ENCODE data around the gene OPA1. TPM values are rescaled to one million over a fixed set of nuclear protein-coding genes. Genes with fewer than 3 reads are reported as not detected.

The OPA1 gene
- total RNA-seq, 1 donor from 2014 or later: 54.6 TPM

DNA sequence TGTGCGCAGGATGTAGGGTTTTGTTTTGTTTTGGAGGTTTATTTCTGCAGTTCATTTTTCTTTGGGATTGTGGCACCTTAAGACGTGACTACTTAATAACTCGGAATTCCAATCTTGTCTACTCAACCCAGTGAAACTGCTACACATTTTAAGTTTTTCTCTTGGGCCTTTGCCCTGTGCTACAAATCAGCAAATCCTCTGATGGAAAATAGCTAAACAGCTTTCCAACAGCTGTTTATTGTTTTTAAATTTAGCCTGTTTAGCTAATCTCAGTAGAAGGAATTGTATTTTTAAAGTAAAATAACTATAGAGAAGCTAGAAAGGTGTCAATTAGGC lies 48.4 kb downstream of the OPA1 start:
- no peaks in the 10 kb centered on the region for H3K4me1 Mint-ChIP-seq (ENCODE audit: low read depth)
- no peak for DNase-seq (ENCODE audit: low spot score)
- H3K27me3 Mint-ChIP-seq (ENCODE audit: low read depth): no peaks in the 10 kb centered on the region
- no peak overlapping the region for H3K27ac Mint-ChIP-seq (ENCODE audit: unreplicated experiment)
- TF ChIP-seq, protein P1, sequence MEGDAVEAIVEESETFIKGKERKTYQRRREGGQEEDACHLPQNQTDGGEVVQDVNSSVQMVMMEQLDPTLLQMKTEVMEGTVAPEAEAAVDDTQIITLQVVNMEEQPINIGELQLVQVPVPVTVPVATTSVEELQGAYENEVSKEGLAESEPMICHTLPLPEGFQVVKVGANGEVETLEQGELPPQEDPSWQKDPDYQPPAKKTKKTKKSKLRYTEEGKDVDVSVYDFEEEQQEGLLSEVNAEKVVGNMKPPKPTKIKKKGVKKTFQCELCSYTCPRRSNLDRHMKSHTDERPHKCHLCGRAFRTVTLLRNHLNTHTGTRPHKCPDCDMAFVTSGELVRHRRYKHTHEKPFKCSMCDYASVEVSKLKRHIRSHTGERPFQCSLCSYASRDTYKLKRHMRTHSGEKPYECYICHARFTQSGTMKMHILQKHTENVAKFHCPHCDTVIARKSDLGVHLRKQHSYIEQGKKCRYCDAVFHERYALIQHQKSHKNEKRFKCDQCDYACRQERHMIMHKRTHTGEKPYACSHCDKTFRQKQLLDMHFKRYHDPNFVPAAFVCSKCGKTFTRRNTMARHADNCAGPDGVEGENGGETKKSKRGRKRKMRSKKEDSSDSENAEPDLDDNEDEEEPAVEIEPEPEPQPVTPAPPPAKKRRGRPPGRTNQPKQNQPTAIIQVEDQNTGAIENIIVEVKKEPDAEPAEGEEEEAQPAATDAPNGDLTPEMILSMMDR (IDR thresholded peaks at IDR 0.05): no peak
- H3K9me3 Mint-ChIP-seq (ENCODE audit: low read depth): no peaks in the 10 kb centered on the region
- H3K36me3 Mint-ChIP-seq (ENCODE audit: low read depth): peaks cover 23% of the 10 kb centered on the region
- no peak overlapping the region for H3K4me3 Mint-ChIP-seq (ENCODE audit: unreplicated experiment)

DNA sequence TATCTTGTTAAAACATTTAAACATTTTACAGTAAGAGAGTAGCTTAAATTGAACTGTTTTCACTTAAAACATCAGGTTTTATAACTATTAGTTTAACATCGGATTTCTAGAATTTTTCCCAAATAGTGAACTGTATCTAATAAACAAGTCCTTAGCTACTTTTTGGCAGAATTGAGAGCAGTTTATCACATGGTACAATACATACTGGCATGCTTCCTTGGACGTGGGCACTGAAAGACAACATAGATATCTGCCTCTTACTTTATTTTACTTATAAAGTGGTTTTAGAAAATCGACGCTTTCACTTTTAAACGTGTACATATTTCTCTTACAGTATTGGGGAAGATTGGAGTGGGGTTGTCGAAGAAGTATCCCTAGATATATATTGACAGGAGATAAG lies 52.8 kb downstream of the OPA1 start:
- peaks cover 31% of the 10 kb centered on the region for H3K36me3 Mint-ChIP-seq (ENCODE audit: low read depth)
- no peak for DNase-seq (ENCODE audit: low spot score)
- no peaks in the 10 kb centered on the region for H3K4me1 Mint-ChIP-seq (ENCODE audit: low read depth)
- H3K27me3 Mint-ChIP-seq (ENCODE audit: low read depth): no peaks in the 10 kb centered on the region
- no peaks in the 10 kb centered on the region for H3K9me3 Mint-ChIP-seq (ENCODE audit: low read depth)
- H3K4me3 Mint-ChIP-seq (ENCODE audit: unreplicated experiment): no peak overlapping the region
- TF ChIP-seq, protein P1 (IDR thresholded peaks at IDR 0.05): no peak
- no peak overlapping the region for H3K27ac Mint-ChIP-seq (ENCODE audit: unreplicated experiment)

DNA sequence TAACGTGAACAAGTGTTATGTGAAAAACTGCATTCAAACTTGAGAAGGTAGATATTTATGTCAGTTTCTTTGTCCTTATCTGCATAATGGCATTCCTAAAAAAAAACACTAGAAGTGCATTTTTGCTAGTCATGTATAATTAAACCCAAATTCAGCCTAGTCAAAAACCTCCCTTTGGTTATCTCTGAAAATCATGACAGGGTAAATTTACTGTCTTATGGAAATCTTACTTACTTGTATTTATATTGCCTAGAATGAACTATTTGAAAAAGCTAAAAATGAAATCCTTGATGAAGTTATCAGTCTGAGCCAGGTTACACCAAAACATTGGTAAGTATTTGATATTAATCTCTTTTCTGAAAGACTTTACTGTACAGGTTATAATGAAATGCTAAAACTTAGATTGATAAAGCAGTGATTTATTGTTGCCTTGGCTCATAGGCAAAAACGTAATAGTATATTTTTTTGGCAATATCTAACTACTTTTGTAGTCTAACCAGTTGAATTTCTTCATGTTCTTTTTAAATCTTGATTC lies 55.6 kb downstream of the OPA1 start:
- Mint-ChIP-seq H3K27ac (ENCODE audit: unreplicated experiment) (no peak overlapping the region), H3K36me3 (ENCODE audit: low read depth) (peaks cover 29% of the 10 kb centered on the region)

DNA sequence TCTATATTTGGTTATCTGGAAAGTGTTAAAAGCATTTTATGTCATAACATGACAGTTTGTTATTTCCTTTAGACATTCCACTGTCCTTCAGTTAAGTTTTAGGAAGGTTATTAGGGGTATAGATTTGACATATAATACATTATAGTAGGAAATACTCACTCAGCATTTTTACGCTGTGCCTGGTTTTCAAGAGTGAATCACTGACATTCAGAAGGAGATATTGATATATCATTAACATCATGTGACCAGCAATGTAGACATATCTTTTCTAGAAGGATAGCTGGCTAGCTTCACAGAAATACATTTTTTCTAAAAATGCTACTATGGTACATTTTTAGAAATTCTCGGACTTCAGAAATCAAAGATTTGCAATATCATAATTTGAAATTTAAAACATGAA lies 57.6 kb downstream of the OPA1 start:
- no peaks in the 10 kb centered on the region for H3K27me3 Mint-ChIP-seq (ENCODE audit: low read depth)
- H3K36me3 Mint-ChIP-seq (ENCODE audit: low read depth): peaks cover 22% of the 10 kb centered on the region
- TF ChIP-seq, protein P1 (IDR thresholded peaks at IDR 0.05): no peak
- no peak overlapping the region for H3K27ac Mint-ChIP-seq (ENCODE audit: unreplicated experiment)
- H3K9me3 Mint-ChIP-seq (ENCODE audit: low read depth): no peaks in the 10 kb centered on the region
- H3K4me1 Mint-ChIP-seq (ENCODE audit: low read depth): peaks cover 9% of the 10 kb centered on the region
- DNase-seq (ENCODE audit: low spot score): no peak
- H3K4me3 Mint-ChIP-seq (ENCODE audit: unreplicated experiment): no peak overlapping the region

More for the DNA sequence above, 55.6 kb downstream of the OPA1 start:
- no peak overlapping the region for H3K4me3 Mint-ChIP-seq (ENCODE audit: unreplicated experiment)
- no peaks in the 10 kb centered on the region for H3K27me3 Mint-ChIP-seq (ENCODE audit: low read depth)
- TF ChIP-seq, protein P1 (IDR thresholded peaks at IDR 0.05): no peak
- no peak for DNase-seq (ENCODE audit: low spot score)
- H3K9me3 Mint-ChIP-seq (ENCODE audit: low read depth): no peaks in the 10 kb centered on the region
- H3K4me1 Mint-ChIP-seq (ENCODE audit: low read depth): no peaks in the 10 kb centered on the region

DNA sequence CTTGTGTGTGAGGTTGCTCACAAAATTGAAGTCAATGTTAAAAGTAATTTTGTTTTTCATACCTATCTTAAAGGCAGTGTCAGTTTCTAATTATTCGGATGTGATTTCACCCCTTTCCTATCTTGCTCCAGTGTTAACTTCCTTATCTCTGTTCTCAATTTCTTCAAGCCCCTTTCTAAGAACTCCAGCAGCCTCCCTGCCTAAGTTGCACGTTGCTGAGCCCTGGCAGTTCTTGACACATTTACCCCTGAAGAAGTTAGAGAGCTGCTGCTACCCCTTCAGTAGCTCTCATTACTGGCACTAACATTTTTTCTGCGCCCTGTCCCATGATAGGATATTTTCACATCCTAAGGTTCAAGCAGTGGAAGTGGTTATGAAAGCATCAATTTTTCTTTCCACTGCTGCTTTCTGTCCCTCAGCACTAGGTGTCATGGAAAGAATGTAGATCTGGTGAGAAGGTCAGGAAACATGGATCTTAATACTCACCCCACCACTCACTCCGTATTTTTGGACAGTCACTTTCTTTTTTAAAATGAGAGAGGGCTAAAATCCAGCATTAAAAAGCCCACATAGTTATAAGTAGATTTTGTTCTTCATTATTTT lies 62.9 kb downstream of the OPA1 start:
- DNase-seq (ENCODE audit: low spot score): no peak
- no peak overlapping the region for H3K4me3 Mint-ChIP-seq (ENCODE audit: unreplicated experiment)
- TF ChIP-seq, protein P1 (IDR thresholded peaks at IDR 0.05): no peak
- H3K36me3 Mint-ChIP-seq (ENCODE audit: low read depth): peaks cover 16% of the 10 kb centered on the region
- no peaks in the 10 kb centered on the region for H3K9me3 Mint-ChIP-seq (ENCODE audit: low read depth)
- H3K27me3 Mint-ChIP-seq (ENCODE audit: low read depth): no peaks in the 10 kb centered on the region
- H3K27ac Mint-ChIP-seq (ENCODE audit: unreplicated experiment): no peak overlapping the region
- H3K4me1 Mint-ChIP-seq (ENCODE audit: low read depth): peaks cover 18% of the 10 kb centered on the region
